HL-60 (cell line): Measurements from ENCODE around the gene UCN3.
"Not testable (repeated sequence)": the region's sequence is repeated elsewhere in the genome, so short reads cannot be mapped to it uniquely, and the experiment has no call there.

Source experiments
- DNase-seq, 2 experiments: peaks; one replicate each; pipeline ENCODE4 v3.0.0-alpha.2; 2010 to 2020; ENCODE audit warnings: low read depth in 1 of 2, low spot score in 1 of 2
- H3K27ac ChIP-seq: fragments of 250-450 bp; sonication (Bioruptor Pico); replicated peaks from 2 replicates; pipeline ENCODE4 v1.5.1; 2020; ENCODE audit warnings: mild to moderate bottlenecking, moderate library complexity
- H3K27me3 ChIP-seq: fragments of 250-450 bp; sonication (Bioruptor Pico); 2 replicates; pipeline ENCODE4 v1.5.1; 2021; ENCODE audit warnings: mild to moderate bottlenecking, moderate library complexity; ENCODE audit not compliant: insufficient read depth, poor library complexity, severe bottlenecking
- H3K4me3 ChIP-seq: replicated peaks from 2 replicates; pipeline ENCODE4 v1.5.1; 2011; ENCODE audit warnings: mild to moderate bottlenecking, control low read depth, low read length; ENCODE audit not compliant: insufficient read depth
- GABPA ChIP-seq: IDR thresholded peaks from 2 replicates; pipeline ENCODE4 v1.6.1; 2012; ENCODE audit warnings: low read depth
- POLR2AphosphoS5 ChIP-seq: IDR thresholded peaks from 2 replicates; pipeline ENCODE4 v1.6.1; 2012; ENCODE audit warnings: low read depth
- SPI1 ChIP-seq: IDR thresholded peaks from 2 replicates; pipeline ENCODE4 v1.6.1; 2012; ENCODE audit warnings: low read depth, mild to moderate bottlenecking, borderline replicate concordance
- TF ChIP-seq, protein P1 (sequence below): IDR thresholded peaks from one replicate; pipeline ENCODE4 v1.5.1; 2011; ENCODE audit warnings: low read length, control low read depth, inconsistent platforms; ENCODE audit not compliant: insufficient read depth
- TF ChIP-seq, protein P2 (sequence below): IDR thresholded peaks from 2 replicates; pipeline ENCODE4 v1.6.1; 2012; ENCODE audit warnings: low read depth; ENCODE audit not compliant: insufficient replicate concordance

The UCN3 gene

DNA sequence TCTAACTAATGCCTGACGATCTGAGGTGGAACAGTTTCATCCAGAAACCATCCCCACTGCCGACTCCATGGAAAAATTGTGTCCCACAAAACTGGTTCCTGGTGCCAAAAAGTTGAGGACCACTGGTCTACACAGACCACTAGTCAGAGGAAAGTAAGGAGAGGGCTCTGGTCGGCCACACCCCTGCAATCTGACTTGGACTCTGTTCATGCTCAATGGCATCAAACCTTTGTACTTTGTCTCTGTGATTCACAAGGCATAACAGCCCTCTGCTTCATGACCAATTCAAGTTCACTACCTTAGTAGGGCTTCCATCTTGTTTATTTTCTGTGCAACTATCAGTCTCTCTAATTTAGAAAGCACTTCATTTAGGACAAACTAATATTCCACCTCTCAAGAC is 38.0 kb downstream of the UCN3 start:
- no peak for DNase-seq
- H3K27me3 ChIP-seq, result no peaks in the 10 kb centered on the region
- H3K4me3 ChIP-seq, result no peak overlapping the region
- no peak overlapping the region for H3K27ac ChIP-seq
- TF ChIP-seq, protein P1, sequence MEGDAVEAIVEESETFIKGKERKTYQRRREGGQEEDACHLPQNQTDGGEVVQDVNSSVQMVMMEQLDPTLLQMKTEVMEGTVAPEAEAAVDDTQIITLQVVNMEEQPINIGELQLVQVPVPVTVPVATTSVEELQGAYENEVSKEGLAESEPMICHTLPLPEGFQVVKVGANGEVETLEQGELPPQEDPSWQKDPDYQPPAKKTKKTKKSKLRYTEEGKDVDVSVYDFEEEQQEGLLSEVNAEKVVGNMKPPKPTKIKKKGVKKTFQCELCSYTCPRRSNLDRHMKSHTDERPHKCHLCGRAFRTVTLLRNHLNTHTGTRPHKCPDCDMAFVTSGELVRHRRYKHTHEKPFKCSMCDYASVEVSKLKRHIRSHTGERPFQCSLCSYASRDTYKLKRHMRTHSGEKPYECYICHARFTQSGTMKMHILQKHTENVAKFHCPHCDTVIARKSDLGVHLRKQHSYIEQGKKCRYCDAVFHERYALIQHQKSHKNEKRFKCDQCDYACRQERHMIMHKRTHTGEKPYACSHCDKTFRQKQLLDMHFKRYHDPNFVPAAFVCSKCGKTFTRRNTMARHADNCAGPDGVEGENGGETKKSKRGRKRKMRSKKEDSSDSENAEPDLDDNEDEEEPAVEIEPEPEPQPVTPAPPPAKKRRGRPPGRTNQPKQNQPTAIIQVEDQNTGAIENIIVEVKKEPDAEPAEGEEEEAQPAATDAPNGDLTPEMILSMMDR, result no peak
- TF ChIP-seq SPI1 (no peak), GABPA (no peak), POLR2AphosphoS5 (no peak)
- TF ChIP-seq, protein P2, sequence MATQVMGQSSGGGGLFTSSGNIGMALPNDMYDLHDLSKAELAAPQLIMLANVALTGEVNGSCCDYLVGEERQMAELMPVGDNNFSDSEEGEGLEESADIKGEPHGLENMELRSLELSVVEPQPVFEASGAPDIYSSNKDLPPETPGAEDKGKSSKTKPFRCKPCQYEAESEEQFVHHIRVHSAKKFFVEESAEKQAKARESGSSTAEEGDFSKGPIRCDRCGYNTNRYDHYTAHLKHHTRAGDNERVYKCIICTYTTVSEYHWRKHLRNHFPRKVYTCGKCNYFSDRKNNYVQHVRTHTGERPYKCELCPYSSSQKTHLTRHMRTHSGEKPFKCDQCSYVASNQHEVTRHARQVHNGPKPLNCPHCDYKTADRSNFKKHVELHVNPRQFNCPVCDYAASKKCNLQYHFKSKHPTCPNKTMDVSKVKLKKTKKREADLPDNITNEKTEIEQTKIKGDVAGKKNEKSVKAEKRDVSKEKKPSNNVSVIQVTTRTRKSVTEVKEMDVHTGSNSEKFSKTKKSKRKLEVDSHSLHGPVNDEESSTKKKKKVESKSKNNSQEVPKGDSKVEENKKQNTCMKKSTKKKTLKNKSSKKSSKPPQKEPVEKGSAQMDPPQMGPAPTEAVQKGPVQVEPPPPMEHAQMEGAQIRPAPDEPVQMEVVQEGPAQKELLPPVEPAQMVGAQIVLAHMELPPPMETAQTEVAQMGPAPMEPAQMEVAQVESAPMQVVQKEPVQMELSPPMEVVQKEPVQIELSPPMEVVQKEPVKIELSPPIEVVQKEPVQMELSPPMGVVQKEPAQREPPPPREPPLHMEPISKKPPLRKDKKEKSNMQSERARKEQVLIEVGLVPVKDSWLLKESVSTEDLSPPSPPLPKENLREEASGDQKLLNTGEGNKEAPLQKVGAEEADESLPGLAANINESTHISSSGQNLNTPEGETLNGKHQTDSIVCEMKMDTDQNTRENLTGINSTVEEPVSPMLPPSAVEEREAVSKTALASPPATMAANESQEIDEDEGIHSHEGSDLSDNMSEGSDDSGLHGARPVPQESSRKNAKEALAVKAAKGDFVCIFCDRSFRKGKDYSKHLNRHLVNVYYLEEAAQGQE, result no peak

DNA sequence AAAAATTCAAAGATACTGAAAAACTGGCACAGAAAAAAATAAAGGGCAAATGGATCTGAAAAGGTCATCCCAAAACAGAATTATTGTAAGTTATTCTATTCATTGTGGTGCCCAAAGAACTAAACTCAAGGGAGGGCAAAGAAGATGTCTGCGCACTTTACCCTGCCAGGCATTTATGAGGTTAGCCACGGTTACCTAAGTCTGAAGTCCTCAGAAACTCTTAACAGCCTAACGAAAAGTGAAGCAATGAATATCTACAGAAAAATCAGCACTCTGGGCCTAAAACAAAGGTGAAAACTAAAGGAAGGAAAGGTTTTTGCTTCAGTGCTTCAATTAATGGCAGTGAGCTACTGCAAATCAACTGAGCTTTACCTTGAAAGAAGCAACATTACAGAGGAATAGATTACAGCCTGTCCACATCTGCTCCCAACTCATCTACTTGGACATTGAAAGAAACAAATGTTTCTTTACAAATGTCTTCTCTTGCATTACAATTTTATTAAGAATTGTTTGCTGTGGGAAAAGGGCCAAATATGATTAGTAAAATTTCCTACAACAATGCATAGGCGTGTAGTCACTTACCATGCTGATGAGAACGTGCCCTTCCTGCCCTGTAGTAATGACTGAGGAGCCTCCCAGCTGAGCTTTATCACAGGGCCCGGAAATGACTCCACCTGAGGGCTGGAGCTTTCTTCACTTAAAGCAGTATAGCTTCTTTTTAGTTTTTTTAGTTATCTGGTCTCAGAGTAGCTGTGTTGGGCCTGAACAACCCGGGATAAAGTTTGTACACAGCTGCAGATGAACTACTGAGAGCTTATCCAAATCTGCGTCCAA is 39.7 kb downstream of the UCN3 start, which contains the start of gene TUBAL3:
TSS of gene TUBAL3 (minus strand) at position 621 of the 834 bp plus-strand sequence. CDS start at position 585, 36 bp downstream.
- no peak within 1 kb of the TSS for H3K4me3 ChIP-seq
- no peak for DNase-seq
- H3K27ac ChIP-seq, result no peak within 1 kb of the TSS

DNA sequence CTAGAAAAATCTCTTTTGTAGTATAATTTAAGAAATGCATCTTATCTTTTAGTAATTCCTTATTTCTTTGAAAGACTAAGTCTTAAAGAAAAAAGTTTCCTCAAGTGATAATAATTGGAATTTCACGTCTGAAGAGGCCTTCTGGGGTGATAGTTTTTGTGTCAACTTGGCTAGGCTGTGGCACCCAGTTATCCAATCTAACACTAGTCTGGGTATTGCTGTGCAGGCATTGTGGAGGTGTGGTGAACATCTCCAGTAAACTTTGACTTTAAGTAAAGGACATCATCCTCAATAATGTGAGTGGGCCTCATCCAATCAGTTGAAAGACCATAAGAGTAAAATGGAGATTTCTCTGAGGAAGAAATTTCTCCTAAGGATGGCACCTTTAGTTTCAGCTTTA is 42.2 kb downstream of the UCN3 start:
- H3K4me3 ChIP-seq, result no peak overlapping the region
- no peak for DNase-seq
- H3K27me3 ChIP-seq, result no peaks in the 10 kb centered on the region
- no peak overlapping the region for H3K27ac ChIP-seq
- TF ChIP-seq, protein P1, result no peak
- TF ChIP-seq, protein P2, result no peak
- TF ChIP-seq POLR2AphosphoS5 (no peak), SPI1 (no peak), GABPA (no peak)

More for the DNA sequence above, 39.7 kb downstream of the UCN3 start, which contains the start of gene TUBAL3:
- no peaks in the 10 kb centered on the region for H3K27me3 ChIP-seq
- TF ChIP-seq POLR2AphosphoS5 (no peak), GABPA (no peak), SPI1 (no peak)
- TF ChIP-seq, protein P2, result no peak
- TF ChIP-seq, protein P1, result no peak

DNA sequence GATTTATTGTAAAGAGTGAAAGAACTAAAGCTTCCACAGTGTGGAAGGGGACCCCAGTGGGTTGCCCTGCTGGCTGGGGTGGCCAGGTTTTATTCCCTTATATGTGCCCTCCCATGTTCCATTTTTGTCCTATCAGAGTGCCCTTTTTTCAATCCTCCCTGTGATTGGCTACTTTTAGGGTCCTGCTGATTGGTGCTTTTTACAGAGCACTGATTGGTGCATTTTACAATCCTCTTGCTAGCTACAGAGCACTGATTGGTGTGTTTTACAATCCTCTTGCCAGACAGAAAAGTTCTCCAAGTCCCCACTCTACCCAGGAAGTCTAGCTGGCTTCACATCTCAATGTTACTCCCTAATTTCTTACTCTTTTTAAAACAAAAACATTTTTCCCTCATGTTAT is 46.0 kb downstream of the UCN3 start:
- not testable (repeated sequence) for H3K4me3 ChIP-seq, H3K27ac ChIP-seq, H3K27me3 ChIP-seq, DNase-seq
